SK-N-SH treated with all-trans-retinoic acid at 6 μM for 48 hours (cell line): ENCODE data around the gene UBR2.

ENCODE experiments used
- BACH2 ChIP-seq: fragments of 250-450 bp; sonication (Bioruptor Pico); IDR thresholded peaks from 2 replicates; pipeline ENCODE4 v1.9.0; 2021; ENCODE audit warnings: mild to moderate bottlenecking, borderline replicate concordance
- TF ChIP-seq, protein P1 (sequence below): fragments of 250-450 bp; sonication (Bioruptor Pico); IDR thresholded peaks from 2 replicates; pipeline ENCODE4 v1.5.0; 2020; ENCODE audit warnings: mild to moderate bottlenecking, moderate library complexity
- TF ChIP-seq, protein P2 (sequence below): fragments of 250-450 bp; sonication (Bioruptor Pico); IDR thresholded peaks from 2 replicates; pipeline ENCODE4 v1.5.1; 2020; ENCODE audit warnings: low read depth, mild to moderate bottlenecking, moderate library complexity
- TF ChIP-seq, protein P3 (sequence below): fragments of 250-450 bp; sonication (Bioruptor Pico); IDR thresholded peaks from 2 replicates; pipeline ENCODE4 v1.8.0; 2020; ENCODE audit warnings: mild to moderate bottlenecking, moderate library complexity, borderline replicate concordance

DNA sequence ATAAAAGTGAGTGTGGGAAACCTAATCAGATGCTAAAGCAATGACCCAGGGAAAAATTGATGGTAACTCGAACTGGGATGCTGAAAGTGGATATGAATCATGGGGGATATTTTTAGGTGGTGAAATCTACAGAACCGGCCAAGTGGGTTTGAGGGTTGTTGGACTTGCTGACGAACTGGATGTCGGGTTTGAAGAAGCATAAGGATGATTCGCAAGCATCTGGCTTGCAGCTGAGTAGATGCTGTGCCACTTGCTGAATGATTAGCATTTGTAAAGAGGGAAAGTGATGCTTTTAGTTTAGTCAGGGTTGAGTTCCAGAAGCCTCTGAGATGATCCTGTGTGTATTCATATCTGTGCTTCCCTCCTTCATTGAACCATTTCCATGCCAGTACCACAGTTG is 54.9 kb downstream of the UBR2 start:
- TF ChIP-seq, protein P1, sequence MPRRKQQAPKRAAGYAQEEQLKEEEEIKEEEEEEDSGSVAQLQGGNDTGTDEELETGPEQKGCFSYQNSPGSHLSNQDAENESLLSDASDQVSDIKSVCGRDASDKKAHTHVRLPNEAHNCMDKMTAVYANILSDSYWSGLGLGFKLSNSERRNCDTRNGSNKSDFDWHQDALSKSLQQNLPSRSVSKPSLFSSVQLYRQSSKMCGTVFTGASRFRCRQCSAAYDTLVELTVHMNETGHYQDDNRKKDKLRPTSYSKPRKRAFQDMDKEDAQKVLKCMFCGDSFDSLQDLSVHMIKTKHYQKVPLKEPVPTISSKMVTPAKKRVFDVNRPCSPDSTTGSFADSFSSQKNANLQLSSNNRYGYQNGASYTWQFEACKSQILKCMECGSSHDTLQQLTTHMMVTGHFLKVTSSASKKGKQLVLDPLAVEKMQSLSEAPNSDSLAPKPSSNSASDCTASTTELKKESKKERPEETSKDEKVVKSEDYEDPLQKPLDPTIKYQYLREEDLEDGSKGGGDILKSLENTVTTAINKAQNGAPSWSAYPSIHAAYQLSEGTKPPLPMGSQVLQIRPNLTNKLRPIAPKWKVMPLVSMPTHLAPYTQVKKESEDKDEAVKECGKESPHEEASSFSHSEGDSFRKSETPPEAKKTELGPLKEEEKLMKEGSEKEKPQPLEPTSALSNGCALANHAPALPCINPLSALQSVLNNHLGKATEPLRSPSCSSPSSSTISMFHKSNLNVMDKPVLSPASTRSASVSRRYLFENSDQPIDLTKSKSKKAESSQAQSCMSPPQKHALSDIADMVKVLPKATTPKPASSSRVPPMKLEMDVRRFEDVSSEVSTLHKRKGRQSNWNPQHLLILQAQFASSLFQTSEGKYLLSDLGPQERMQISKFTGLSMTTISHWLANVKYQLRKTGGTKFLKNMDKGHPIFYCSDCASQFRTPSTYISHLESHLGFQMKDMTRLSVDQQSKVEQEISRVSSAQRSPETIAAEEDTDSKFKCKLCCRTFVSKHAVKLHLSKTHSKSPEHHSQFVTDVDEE (CRISPR knock-in tag): no peak
- TF ChIP-seq, protein P2, sequence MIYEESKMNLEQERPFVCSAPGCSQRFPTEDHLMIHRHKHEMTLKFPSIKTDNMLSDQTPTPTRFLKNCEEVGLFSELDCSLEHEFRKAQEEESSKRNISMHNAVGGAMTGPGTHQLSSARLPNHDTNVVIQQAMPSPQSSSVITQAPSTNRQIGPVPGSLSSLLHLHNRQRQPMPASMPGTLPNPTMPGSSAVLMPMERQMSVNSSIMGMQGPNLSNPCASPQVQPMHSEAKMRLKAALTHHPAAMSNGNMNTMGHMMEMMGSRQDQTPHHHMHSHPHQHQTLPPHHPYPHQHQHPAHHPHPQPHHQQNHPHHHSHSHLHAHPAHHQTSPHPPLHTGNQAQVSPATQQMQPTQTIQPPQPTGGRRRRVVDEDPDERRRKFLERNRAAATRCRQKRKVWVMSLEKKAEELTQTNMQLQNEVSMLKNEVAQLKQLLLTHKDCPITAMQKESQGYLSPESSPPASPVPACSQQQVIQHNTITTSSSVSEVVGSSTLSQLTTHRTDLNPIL (CRISPR knock-in tag): no peak
- no peak for TF ChIP-seq BACH2 (CRISPR knock-in tag)
- TF ChIP-seq, protein P3, sequence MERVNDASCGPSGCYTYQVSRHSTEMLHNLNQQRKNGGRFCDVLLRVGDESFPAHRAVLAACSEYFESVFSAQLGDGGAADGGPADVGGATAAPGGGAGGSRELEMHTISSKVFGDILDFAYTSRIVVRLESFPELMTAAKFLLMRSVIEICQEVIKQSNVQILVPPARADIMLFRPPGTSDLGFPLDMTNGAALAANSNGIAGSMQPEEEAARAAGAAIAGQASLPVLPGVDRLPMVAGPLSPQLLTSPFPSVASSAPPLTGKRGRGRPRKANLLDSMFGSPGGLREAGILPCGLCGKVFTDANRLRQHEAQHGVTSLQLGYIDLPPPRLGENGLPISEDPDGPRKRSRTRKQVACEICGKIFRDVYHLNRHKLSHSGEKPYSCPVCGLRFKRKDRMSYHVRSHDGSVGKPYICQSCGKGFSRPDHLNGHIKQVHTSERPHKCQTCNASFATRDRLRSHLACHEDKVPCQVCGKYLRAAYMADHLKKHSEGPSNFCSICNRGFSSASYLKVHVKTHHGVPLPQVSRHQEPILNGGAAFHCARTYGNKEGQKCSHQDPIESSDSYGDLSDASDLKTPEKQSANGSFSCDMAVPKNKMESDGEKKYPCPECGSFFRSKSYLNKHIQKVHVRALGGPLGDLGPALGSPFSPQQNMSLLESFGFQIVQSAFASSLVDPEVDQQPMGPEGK (CRISPR knock-in tag): no peak
